GM23248 (cell line): ENCODE results near the gene PEX19.

Experiments used
- EZH2 ChIP-seq: fragments of 200-600 bp; sonication (generic); IDR thresholded peaks from 2 replicates; pipeline ENCODE4 v1.6.1; 2018; ENCODE audit warnings: antibody characterized with exemption, mild to moderate bottlenecking; ENCODE audit not compliant: insufficient read depth, poor library complexity, severe bottlenecking
- EZH2phosphoT487 ChIP-seq: fragments of 200-600 bp; sonication (generic); IDR thresholded peaks from 2 replicates; pipeline ENCODE4 v1.6.1; 2018; ENCODE audit warnings: antibody characterized with exemption, moderate library complexity, mild to moderate bottlenecking, low read depth; ENCODE audit not compliant: insufficient read depth

- no peak for TF ChIP-seq EZH2
- no peak for TF ChIP-seq EZH2phosphoT487
Measured at GRCh38 chr1:160284782-160285344, at the start of gene PEX19.
